GM23248 (cell line): Measurements from ENCODE around the gene STX1B. TPM values are rescaled to one million over a fixed set of nuclear protein-coding genes. Genes with fewer than 3 reads are reported as not detected.

Experiments used
- DNase-seq: peaks from one replicate; pipeline ENCODE4 v3.0.0-alpha.2; 2015
- H2AFZ ChIP-seq: fragments of 200-600 bp; sonication (generic); 2 replicates; pipeline ENCODE4 v1.6.1; 2016; ENCODE audit warnings: antibody characterized with exemption
- H3F3A ChIP-seq: fragments of 200-600 bp; sonication (generic); 2 replicates; pipeline ENCODE4 v1.6.1; 2016; ENCODE audit warnings: mild to moderate bottlenecking, antibody characterized with exemption, mixed run types; ENCODE audit not compliant: insufficient read depth
- H3K27ac ChIP-seq: fragments of 200-600 bp; sonication (generic); 2 replicates; pipeline ENCODE4 v1.5.1; 2016; ENCODE audit warnings: mild to moderate bottlenecking
- H3K27me3 ChIP-seq: fragments of 200-600 bp; sonication (generic); replicated peaks from 2 replicates; pipeline ENCODE4 v1.6.1; 2016; ENCODE audit warnings: mild to moderate bottlenecking; ENCODE audit not compliant: insufficient read depth
- H3K36me3 ChIP-seq: fragments of 200-600 bp; sonication (generic); 2 replicates; pipeline ENCODE4 v1.6.1; 2016; ENCODE audit warnings: low read depth, mild to moderate bottlenecking
- H3K4me1 ChIP-seq: fragments of 200-600 bp; sonication (generic); 2 replicates; pipeline ENCODE4 v1.6.1; 2016; ENCODE audit warnings: mild to moderate bottlenecking; ENCODE audit not compliant: insufficient read depth
- H3K4me2 ChIP-seq: fragments of 200-600 bp; sonication (generic); one replicate; pipeline ENCODE4 v1.6.1; 2016; ENCODE audit warnings: mild to moderate bottlenecking; ENCODE audit not compliant: unreplicated experiment
- H3K4me3 ChIP-seq: fragments of 200-600 bp; sonication (generic); 2 replicates; pipeline ENCODE4 v1.5.1; 2016; ENCODE audit warnings: mild to moderate bottlenecking
- H3K79me2 ChIP-seq: fragments of 200-600 bp; sonication (generic); 2 replicates; pipeline ENCODE4 v1.6.1; 2016; ENCODE audit warnings: mild to moderate bottlenecking; ENCODE audit not compliant: insufficient read depth
- H3K9ac ChIP-seq: fragments of 200-600 bp; sonication (generic); 2 replicates; pipeline ENCODE4 v1.6.1; 2016; ENCODE audit warnings: mild to moderate bottlenecking
- H3K9me2 ChIP-seq: fragments of 200-600 bp; sonication (generic); 2 replicates; pipeline ENCODE4 v1.6.1; 2016; ENCODE audit warnings: mixed run types, mild to moderate bottlenecking, moderate library complexity; ENCODE audit not compliant: insufficient read depth
- H3K9me3 ChIP-seq: fragments of 200-600 bp; sonication (generic); one replicate; pipeline ENCODE4 v1.6.1; 2017; ENCODE audit warnings: low read depth
- H4K20me1 ChIP-seq: fragments of 200-600 bp; sonication (generic); 2 replicates; pipeline ENCODE4 v1.6.0; 2016; ENCODE audit not compliant: insufficient read depth
- EZH2 ChIP-seq: fragments of 200-600 bp; sonication (generic); IDR thresholded peaks from 2 replicates; pipeline ENCODE4 v1.6.1; 2018; ENCODE audit warnings: antibody characterized with exemption, mild to moderate bottlenecking; ENCODE audit not compliant: insufficient read depth, poor library complexity, severe bottlenecking
- EZH2phosphoT487 ChIP-seq: fragments of 200-600 bp; sonication (generic); IDR thresholded peaks from 2 replicates; pipeline ENCODE4 v1.6.1; 2018; ENCODE audit warnings: antibody characterized with exemption, moderate library complexity, mild to moderate bottlenecking, low read depth; ENCODE audit not compliant: insufficient read depth
- WGBS, 2 experiments: methylation state at CpG; one replicate each; pipeline ENCODE4 v1.1.6; 2015 to 2017; ENCODE audit warnings: low lambda C conversion rate in 2 of 2, low coverage in 1 of 2; ENCODE audit errors: missing lambda C conversion rate in 2 of 2; 5-methylcytosine and 5-hydroxymethylcytosine counted together
- in situ Hi-C: fragments of 300-500 bp; cut with MboI; formaldehyde crosslinking; loops from 2 replicates; pipeline ENCODE4 v1.15.0; 2020
- polyA plus RNA-seq: library from polyadenylated mRNA; unstranded; fragments of >200 nt; fragmentation: Nextera tagmentation; extraction: Ambion mirVana; gene quantifications from 2 replicates; pipeline ENCODE4 v1.2.1, GENCODE V29; 2016
- total RNA-seq: library from RNA; depleted of rRNA; stranded (reverse); fragments of >200 nt; shearing (Covaris generic); gene quantifications from 2 replicates; pipeline ENCODE4 v1.2.3, GENCODE V29; 2014

STX1B gene
- total and polyA plus RNA-seq, 2 experiments from 2014 or later = 0.23 to 2.3 TPM

- Histone ChIP-seq H3K4me2 (no peak overlapping the region), H3K36me3 (peaks cover 6% of the 10 kb centered on the region; the same call in 1 of the 2 replicates), H3K9ac (no peak overlapping the region), H3K9me2 (no peaks in the 10 kb centered on the region), H2AFZ (no peak overlapping the region), H3K27me3 (no peaks in the 10 kb centered on the region), H3K4me3 (no peak overlapping the region), H3F3A (no peaks in the 10 kb centered on the region), H3K4me1 (no peaks in the 10 kb centered on the region), H3K79me2 (no peaks in the 10 kb centered on the region), H4K20me1 (no peaks in the 10 kb centered on the region), H3K9me3 (no peaks in the 10 kb centered on the region), H3K27ac (no peak overlapping the region)
- DNase-seq = no peak
- no peak for TF ChIP-seq EZH2
- TF ChIP-seq EZH2phosphoT487 = no peak
- in situ Hi-C loops = no loop called here
- WGBS, 2 experiments = 70 to 81% methylated on average over 3 to 4 of the region's 4 CpGs
These were observed 33.6 kb upstream of the STX1B start for GRCh38 chr16:31043898-31044481.

GRCh38 chr16:31043352-31043751, 32.9 kb upstream of the STX1B start:
- in situ Hi-C loops = no loop called here
- WGBS, 2 experiments = 85 to 89% methylated on average over 1 of the region's 1 CpG
- H3F3A ChIP-seq = no peaks in the 10 kb centered on the region

GRCh38 chr16:31042866-31043265, 32.4 kb upstream of the STX1B start:
- Histone ChIP-seq H2AFZ (no peak overlapping the region), H4K20me1 (no peaks in the 10 kb centered on the region), H3K9me3 (no peaks in the 10 kb centered on the region), H3K4me3 (no peak overlapping the region), H3K27me3 (no peaks in the 10 kb centered on the region), H3K27ac (no peak overlapping the region), H3K4me2 (no peak overlapping the region), H3K79me2 (no peaks in the 10 kb centered on the region), H3F3A (no peaks in the 10 kb centered on the region), H3K36me3 (peaks cover 9% of the 10 kb centered on the region; the same call in 1 of the 2 replicates), H3K4me1 (no peaks in the 10 kb centered on the region), H3K9ac (no peak overlapping the region), H3K9me2 (no peaks in the 10 kb centered on the region)
- no peak for DNase-seq
- TF ChIP-seq EZH2 (no peak), EZH2phosphoT487 (no peak)
- 91 to 94% methylated on average over 10 of the region's 10 CpGs for WGBS, 2 experiments
- in situ Hi-C loops = no loop called here

More at GRCh38 chr16:31043352-31043751, 32.9 kb upstream of the STX1B start:
- Histone ChIP-seq H3K9ac (no peak overlapping the region), H3K79me2 (no peaks in the 10 kb centered on the region), H3K4me3 (no peak overlapping the region), H3K27ac (no peak overlapping the region), H3K9me2 (no peaks in the 10 kb centered on the region), H3K27me3 (no peaks in the 10 kb centered on the region), H3K9me3 (no peaks in the 10 kb centered on the region), H4K20me1 (no peaks in the 10 kb centered on the region), H2AFZ (no peak overlapping the region), H3K4me2 (no peak overlapping the region), H3K36me3 (peaks cover 9% of the 10 kb centered on the region; the same call in 1 of the 2 replicates), H3K4me1 (no peaks in the 10 kb centered on the region)
- no peak for DNase-seq
- TF ChIP-seq EZH2 (no peak), EZH2phosphoT487 (no peak)

GRCh38 chr16:31038993-31039392, 28.6 kb upstream of the STX1B start:
- Histone ChIP-seq H3K9me2 (no peaks in the 10 kb centered on the region), H4K20me1 (no peaks in the 10 kb centered on the region; the same call in 1 of the 2 replicates), H3K4me2 (no peak overlapping the region), H3K27ac (no peak overlapping the region), H2AFZ (no peak overlapping the region), H3K4me3 (no peak overlapping the region), H3F3A (no peaks in the 10 kb centered on the region), H3K9ac (no peak overlapping the region), H3K79me2 (peaks cover 32% of the 10 kb centered on the region), H3K27me3 (no peaks in the 10 kb centered on the region), H3K4me1 (peaks cover 7% of the 10 kb centered on the region; the same call in 1 of the 2 replicates), H3K36me3 (peaks cover 18% of the 10 kb centered on the region; the same call in 1 of the 2 replicates), H3K9me3 (no peaks in the 10 kb centered on the region)
- no peak for TF ChIP-seq EZH2
- no peak for TF ChIP-seq EZH2phosphoT487
- DNase-seq = no peak
- 97 to 100% methylated on average over 2 of the region's 2 CpGs for WGBS, 2 experiments
- in situ Hi-C loops = no loop called here
